Kidney (tissue), 14 donors: Measurements from ENCODE around the gene SRRM2. TPM values are rescaled to one million over a fixed set of nuclear protein-coding genes. Genes with fewer than 3 reads are reported as not detected.
A peak's percentile ranks its signal among the peaks of the same experiment; 100 is the strongest.

Source experiments
- DNase-seq, 5 donors: peaks; one replicate each; pipeline ENCODE4 v3.0.0-alpha.2; 2013 to 2020
- FAIRE-seq: peaks from 2 replicates; lab custom pipeline; 2012; peaks lifted over from hg19 to GRCh38; lab: Jason Lieb, UNC
- H3K27ac ChIP-seq, 2 donors: one replicate each; pipeline ENCODE4 v1.7.0; 2013; ENCODE audit warnings: low read depth in 2 of 2, low read length in 2 of 2, inconsistent platforms in 1 of 2
- H3K27me3 ChIP-seq: one replicate; pipeline ENCODE4 v1.7.1; 2013; ENCODE audit warnings: low read length, inconsistent platforms; ENCODE audit not compliant: control insufficient read depth, insufficient read depth
- H3K36me3 ChIP-seq, 3 donors: one replicate each; pipeline versions ENCODE4 v1.7.0 to v1.7.1; 2013; ENCODE audit warnings: low read length in 3 of 3, control low read depth in 1 of 3, inconsistent platforms in 1 of 3; ENCODE audit not compliant: insufficient read depth in 3 of 3, control insufficient read depth in 2 of 3
- H3K4me1 ChIP-seq, 3 donors: one replicate each; pipeline versions ENCODE4 v1.7.0 to v1.7.1; 2013; ENCODE audit warnings: low read length in 3 of 3, inconsistent platforms in 1 of 3, low read depth in 1 of 3; ENCODE audit not compliant: control insufficient read depth in 2 of 3, insufficient read depth in 2 of 3
- H3K4me3 ChIP-seq, 3 donors: one replicate each; pipeline versions ENCODE4 v1.7.0 to v1.8.1; 2013; ENCODE audit warnings: low read length in 3 of 3, control low read depth in 1 of 3, inconsistent platforms in 1 of 3
- H3K9ac ChIP-seq, 3 donors: one replicate each; pipeline versions ENCODE4 v1.7.0 to v1.7.1; 2013; ENCODE audit warnings: low read length in 3 of 3, control low read depth in 1 of 3, inconsistent platforms in 1 of 3
- H3K9me3 ChIP-seq, 3 donors: one replicate each; pipeline versions ENCODE4 v1.7.0 to v1.7.1; 2013; ENCODE audit warnings: low read length in 3 of 3, control low read depth in 1 of 3, inconsistent platforms in 1 of 3; ENCODE audit not compliant: control insufficient read depth in 2 of 3, insufficient read depth in 1 of 3
- intact Hi-C: fragments of 100-400 bp; cut with DNase I; formaldehyde crosslinking; loops from one replicate; pipeline ENCODE4 v1.11.1; 2022
- polyA plus RNA-seq: library from polyadenylated mRNA; stranded (reverse); fragments of 350-450 nt; fragmentation: Illumina TruSeq; extraction: RNeasy Lipid Tissue Mini Kit (QIAGEN cat#74804); gene quantifications from one replicate; pipeline ENCODE4 v1.2.3, GENCODE V29; 2014; ENCODE audit warnings: low read depth, low replicate concordance; ENCODE audit not compliant: insufficient read depth
- total RNA-seq: library from RNA; stranded (reverse); fragmentation: NEBNext Ultra II Directional; extraction: Animal tissue kit (Norgen Biotek cat#: 25700); gene quantifications from one replicate; pipeline ENCODE4 v1.2.1, GENCODE V29; 2021
- TF ChIP-seq, protein P1 (sequence below): IDR thresholded peaks from 3 replicates; pipeline ENCODE4 v1.5.1; 2012; ENCODE audit warnings: mild to moderate bottlenecking, moderate library complexity, borderline replicate concordance; ENCODE audit not compliant: insufficient read depth; ENCODE audit errors: extremely low read depth
- donor health status: control.
- donor health status: control.
- donor health status: control.
- donor health status: control.
- donor health status: control.
- donor health status: DM: yes; HTN: yes; CAD: no.
- donor health status: Normal renal cell carcinoma (clear cell type).

The SRRM2 gene
- total and polyA plus RNA-seq, 2 donors from 2014 or later = 386 to 621 TPM

GRCh38 chr16:2745116-2745890 is 7.1 kb upstream of the SRRM2 start:
- no peak overlapping the region for H3K9ac ChIP-seq
- H3K9me3 ChIP-seq = no peaks in the 10 kb centered on the region
- H3K4me3 ChIP-seq = no peak overlapping the region
- H3K4me1 ChIP-seq = no peaks in the 10 kb centered on the region
- DNase-seq = peak in 1 of 5 donors; percentile 45
- FAIRE-seq = no peak
- H3K27me3 ChIP-seq = no peaks in the 10 kb centered on the region
- intact Hi-C loops = no loop called here
- no peak overlapping the region for H3K27ac ChIP-seq
- H3K36me3 ChIP-seq = no peaks in the 10 kb centered on the region
- TF ChIP-seq, protein P1, sequence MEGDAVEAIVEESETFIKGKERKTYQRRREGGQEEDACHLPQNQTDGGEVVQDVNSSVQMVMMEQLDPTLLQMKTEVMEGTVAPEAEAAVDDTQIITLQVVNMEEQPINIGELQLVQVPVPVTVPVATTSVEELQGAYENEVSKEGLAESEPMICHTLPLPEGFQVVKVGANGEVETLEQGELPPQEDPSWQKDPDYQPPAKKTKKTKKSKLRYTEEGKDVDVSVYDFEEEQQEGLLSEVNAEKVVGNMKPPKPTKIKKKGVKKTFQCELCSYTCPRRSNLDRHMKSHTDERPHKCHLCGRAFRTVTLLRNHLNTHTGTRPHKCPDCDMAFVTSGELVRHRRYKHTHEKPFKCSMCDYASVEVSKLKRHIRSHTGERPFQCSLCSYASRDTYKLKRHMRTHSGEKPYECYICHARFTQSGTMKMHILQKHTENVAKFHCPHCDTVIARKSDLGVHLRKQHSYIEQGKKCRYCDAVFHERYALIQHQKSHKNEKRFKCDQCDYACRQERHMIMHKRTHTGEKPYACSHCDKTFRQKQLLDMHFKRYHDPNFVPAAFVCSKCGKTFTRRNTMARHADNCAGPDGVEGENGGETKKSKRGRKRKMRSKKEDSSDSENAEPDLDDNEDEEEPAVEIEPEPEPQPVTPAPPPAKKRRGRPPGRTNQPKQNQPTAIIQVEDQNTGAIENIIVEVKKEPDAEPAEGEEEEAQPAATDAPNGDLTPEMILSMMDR = no peak

DNA sequence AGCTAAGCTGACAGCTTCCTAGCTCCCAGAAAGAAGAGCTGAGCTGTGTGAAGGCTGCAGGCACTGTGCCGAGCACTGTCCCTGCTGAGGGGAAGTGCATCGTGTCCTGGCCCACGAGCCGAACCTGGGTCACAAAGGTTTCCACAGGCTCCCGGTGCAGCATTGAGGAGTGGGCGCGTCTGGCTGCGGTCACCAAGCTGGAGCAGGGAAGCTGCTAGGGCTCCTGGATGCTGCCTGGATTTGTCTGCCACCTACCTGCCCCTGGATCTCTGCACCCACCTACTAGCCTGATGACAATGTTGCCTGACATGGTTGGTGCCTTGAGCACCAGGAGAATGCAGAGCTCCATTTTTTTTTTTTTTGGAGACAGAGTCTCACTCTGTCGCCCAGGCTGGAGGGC is 6.5 kb upstream of the SRRM2 start:
- no peak for FAIRE-seq
- Histone ChIP-seq H3K36me3 (no peaks in the 10 kb centered on the region), H3K27ac (no peak overlapping the region), H3K27me3 (no peaks in the 10 kb centered on the region), H3K4me3 (no peak overlapping the region), H3K4me1 (no peaks in the 10 kb centered on the region), H3K9me3 (no peaks in the 10 kb centered on the region), H3K9ac (no peak overlapping the region)
- peak in 1 of 5 donors; percentile 57 for DNase-seq
- TF ChIP-seq, protein P1 = no peak
- intact Hi-C loops = no loop called here

DNA sequence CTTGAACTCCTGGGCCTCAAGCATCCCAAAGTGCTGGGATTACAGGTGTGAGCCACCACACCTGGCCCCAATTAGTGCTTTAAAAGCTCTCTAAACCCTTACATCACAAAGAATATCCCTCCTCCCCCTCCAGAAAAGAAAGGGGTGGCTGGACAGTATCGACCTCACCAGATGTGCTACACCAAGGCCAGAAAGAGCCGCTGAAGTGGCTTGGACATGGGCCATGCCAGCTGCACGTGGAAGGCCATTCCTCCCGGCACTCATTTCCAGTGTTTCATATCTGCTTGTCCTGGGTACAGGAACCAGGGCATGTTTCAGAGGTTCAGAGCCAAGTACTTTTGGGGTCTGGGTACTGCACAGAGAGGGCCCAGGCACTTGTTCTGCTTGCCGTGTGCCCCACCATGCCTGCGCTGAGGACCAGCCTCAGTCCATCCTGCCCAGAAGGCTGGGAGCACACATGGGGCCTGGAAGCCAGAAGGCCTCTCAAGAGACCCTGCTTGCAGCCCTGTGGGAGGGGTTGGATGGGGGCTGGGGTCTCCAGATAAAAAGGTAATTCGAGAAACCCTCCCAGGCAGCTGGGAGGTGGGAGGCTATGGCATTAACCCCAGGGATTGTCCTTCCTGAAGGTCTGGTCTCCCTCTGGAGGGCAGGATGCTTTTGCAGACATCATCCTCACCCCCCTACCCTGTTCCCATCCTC is 3.5 kb upstream of the SRRM2 start:
- Histone ChIP-seq H3K36me3 (no peaks in the 10 kb centered on the region), H3K4me1 (peaks cover 0 to 3% (median 0%) of the 10 kb centered on the region in 3 donors), H3K9ac (no peak overlapping the region), H3K4me3 (no peak overlapping the region), H3K27ac (no peak overlapping the region), H3K27me3 (no peaks in the 10 kb centered on the region), H3K9me3 (peaks cover 0 to 5% (median 0%) of the 10 kb centered on the region in 3 donors)
- TF ChIP-seq, protein P1 = no peak
- intact Hi-C loops = no loop called here
- peak in 1 of 5 donors; percentile 37 for DNase-seq
- FAIRE-seq = no peak
